ENCODE measurements around the gene CTNNA2.

Gene CTNNA2

DNA sequence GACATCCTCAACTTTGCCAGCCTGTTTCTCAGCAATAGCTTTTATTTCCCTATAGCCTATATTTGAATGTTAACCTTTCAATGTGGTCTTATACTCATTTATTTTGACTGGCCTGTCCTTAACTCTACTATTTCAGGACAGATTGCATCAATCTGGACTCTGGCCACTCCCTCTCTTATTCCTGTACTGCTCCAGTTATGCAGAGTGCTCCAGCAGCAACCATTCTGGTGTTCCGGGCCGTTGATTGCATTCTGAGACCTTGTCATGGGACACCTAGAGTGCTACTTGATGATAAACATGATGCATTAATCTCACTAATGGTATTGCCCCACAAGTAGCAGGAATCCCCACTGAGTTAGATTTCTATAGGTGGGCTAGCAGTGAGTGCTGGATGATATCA is 428.3 kb downstream of the CTNNA2 start:
- DNase-seq, result no peak

DNA sequence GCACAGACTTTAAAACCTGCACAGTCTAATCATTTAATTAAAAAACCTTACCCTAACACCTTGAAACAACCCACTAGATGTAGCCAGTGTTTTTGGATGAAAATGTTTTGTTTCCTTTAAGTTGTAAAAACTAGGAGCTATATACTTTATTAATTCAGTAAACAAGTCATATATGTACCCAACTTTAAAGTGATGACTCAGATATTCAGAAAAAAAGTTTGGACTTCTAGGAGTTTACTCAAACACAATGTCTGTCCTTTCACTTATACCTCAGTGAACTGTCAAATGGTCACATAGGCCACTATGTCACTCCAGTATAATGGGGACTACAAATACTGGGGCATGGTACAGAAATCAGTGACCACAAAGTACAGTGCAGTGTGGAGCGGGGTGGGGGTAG is 431.4 kb downstream of the CTNNA2 start:
- DNase-seq, result no peak

DNA sequence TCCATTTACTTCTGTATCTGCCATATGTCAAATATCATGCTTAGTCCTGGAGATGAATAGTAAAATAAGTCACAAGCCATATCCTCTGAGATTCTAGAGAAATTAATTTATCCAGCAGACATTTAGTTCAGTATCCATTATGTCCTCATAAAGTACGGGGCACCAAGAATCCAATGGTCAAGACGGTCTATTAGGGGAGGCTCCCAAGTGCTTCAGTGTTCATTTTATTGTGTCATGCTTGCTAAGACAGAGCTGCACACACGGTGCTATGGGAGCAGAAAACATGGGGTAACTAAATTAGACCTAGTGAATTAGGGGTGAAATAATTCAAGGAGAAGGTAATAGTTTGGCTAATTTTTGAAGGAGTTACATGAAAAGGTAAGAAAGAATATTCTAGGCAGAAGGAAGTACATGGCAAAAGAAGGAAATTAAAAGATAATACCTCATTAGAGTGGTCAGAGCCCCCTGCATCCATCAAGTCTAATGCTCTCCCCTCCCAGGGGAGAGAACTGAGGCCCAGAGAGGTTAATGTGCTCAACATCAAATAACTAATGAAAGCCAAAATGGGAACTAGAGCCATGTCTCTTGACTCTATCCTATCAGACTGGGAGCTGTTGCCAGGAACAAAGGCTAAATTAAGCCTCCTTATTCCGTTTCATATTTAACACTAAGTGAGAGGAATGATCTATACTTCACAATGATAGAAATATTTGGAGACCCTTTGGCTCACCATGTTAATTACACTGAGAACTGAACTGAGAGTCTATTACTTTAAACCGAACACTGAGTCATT is 433.0 kb downstream of the CTNNA2 start:
- DNase-seq, result no peak

DNA sequence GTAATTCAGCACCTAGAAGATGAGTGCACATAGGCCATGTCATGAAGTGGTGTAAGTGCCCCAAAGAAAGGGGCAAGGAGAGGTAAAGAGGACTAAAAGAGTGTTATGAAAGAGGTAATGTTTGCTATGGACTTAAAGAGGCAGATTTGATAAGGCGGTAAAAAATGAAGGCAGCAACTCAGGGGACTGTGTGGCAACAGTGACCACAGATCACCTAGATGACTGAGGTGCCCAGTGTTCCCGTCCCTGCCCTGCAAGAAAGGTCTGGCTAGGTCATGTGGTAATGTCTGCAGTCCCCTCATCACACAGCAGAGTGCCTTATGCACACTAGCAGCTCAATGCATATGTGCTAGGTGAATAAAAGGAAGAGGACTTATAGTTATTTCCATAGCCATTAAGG is 434.9 kb downstream of the CTNNA2 start:
- DNase-seq, result no peak

DNA sequence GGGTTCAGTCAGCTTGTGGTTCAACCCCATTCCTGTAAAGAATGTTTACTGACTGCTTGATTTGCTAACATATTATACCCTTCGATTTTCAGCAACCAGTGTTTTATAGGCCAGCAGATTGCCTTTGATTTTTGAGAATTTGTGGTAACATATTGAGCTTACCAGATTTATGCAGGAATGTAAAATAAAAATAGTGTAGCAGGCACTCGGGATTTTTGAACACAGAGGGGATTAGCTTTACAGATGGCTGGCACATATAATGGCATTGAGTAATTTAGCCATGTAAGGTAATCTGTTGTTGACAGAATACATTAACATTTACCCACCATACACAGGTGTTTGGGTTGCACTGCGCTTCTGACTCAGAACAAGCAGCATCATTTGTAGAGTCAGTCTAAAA is 437.7 kb downstream of the CTNNA2 start:
- DNase-seq, result no peak

DNA sequence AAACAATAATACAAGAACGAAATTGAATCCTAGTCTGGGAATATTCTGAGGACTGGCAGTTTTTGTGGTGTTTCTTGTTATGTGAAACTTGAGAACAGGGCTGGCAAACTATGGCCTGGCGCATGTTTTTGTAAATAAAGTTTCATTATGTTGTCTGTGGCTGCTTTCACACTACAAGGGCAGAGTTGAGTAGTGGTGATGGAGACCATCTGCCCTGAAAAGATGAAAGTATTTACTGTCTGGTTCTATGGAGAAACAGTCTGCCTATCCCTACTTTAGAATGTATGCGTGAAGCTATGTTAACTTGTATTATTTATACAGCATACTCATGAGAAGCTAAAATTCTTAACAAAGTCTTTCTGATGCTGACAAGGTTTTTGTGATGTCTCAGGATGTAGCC is 439.8 kb downstream of the CTNNA2 start:
- DNase-seq, result no peak

DNA sequence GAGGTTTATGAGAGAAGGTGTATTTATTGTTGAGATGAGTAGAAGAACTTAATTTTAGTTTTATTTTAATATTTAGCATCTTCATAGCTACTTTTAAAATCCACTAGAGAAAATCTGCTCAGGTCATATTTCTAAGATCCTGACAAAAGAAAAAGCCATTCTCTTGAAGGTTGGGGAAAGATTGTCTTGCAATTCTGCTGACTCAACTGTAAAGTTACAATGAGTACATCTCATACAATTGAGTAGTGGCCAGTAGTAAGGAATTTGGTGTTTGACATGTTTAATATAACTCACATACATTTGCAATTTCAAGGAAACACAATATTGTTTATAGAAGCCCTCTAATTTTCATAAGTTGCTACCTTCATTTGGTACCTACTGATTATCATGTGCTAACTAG is 447.2 kb downstream of the CTNNA2 start:
- no peak for DNase-seq

DNA sequence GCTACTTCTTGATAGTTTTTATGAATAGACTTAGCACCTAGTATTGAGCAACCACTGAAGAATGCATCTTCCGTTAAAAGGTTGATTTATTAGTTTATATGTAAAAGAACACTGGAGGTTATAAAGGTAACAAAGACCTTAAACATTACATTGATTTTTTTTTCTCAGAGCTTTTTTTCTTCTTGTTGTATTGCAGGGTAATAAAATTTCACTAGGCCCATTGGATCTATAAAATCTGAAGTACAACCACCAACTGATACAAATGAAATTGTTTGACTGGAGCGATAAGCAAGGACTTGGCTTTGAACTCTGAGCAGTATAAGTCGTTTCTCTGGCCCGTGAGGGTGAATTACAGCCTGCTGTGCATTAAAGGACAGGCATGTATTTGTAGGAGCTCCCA is 447.7 kb downstream of the CTNNA2 start:
- no peak for DNase-seq

DNA sequence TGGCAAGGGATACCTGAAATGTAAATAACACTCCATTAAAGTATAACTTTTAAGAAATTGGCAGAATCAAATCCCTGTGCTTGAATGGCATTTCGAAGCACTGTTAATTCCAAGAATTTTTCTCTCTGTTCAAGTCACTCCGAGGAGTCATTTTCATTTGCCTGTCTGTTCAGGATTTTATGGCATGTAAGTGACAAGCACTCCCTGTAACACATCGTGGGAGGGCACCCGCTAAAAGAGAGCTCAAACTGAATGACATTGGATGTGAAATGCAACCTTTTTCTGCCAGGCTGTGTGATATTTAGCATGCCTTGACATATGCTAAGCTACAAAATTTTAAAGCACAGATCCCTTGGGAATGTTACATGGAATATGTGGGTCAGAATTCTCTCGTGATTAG is 452.1 kb downstream of the CTNNA2 start:
- no peak for DNase-seq

DNA sequence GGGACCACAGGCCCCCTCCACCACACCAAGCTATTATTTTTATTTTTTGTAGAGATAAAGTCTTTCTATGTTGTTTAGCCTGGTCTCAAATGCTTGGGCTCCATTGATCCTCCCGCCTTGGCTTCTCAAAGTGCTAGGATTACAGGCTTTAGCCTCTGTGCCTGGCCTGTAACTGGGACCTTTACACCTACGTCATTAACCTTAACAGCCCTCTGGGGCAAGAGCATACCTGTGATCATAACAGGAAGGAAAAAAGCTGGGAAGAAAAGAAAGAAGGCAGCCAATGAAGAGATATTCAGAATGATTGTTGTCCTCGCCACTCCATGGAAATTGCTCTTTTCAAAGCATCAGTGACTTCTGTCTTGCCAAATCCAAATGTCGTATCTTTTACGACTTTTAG is 453.5 kb downstream of the CTNNA2 start:
- no peak for DNase-seq

DNA sequence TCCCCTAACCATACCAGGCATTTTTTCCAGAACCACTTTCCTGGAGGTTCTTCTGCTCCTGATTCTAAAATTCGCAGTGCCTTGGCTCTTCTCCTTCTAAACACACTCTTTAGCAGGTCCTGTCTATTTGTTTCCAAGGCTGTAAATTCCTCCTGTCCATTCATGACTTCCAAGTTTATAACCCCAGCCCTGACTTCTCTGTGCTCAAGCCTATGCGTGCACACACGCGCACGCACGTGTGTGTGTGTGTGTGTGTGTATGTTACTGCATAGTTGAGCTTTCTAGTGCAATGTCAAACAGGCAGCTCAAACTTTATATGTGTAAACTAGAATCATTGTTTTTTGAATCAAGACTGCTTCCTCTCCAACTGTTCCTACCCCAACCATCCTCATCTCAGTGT is 454.0 kb downstream of the CTNNA2 start:
- no peak for DNase-seq

DNA sequence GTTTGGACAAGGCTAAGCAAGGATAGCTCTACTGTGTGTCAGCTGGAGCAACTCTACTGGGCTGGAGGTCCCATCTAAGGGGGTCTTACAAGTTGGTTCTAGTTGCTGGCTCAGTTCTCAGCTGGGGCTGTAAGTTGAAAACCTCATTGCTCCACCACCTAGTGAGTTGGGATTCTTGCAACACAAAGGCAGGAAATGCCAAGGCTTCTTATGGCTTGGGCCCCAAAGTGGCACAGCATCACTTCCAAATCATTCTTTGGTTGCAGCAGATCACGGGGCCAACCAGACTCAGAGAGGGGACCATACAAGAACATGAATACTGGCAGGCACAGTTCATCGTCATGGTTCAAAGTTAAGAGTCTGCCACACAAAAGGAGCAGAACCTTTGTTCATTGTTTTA is 459.0 kb downstream of the CTNNA2 start:
- DNase-seq, result no peak

DNA sequence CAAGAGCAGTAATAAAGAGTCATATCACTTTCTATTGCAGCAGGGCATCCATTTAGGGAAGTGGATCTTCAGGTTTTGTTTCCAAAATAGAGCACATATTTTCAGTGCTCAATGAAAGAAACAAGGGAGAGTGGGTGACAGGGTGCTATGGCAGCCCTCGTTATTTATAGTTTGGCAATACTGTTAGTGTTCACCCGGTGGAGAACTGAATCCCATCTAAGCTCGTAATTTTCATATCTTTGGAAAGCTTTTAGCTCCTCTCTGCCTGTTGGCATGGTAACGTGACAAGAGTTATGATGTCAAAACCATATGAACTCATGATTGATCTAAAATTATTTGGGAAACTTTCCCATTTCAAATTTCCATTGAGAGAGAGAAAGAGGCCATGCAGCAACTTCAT is 459.8 kb downstream of the CTNNA2 start:
- no peak for DNase-seq

DNA sequence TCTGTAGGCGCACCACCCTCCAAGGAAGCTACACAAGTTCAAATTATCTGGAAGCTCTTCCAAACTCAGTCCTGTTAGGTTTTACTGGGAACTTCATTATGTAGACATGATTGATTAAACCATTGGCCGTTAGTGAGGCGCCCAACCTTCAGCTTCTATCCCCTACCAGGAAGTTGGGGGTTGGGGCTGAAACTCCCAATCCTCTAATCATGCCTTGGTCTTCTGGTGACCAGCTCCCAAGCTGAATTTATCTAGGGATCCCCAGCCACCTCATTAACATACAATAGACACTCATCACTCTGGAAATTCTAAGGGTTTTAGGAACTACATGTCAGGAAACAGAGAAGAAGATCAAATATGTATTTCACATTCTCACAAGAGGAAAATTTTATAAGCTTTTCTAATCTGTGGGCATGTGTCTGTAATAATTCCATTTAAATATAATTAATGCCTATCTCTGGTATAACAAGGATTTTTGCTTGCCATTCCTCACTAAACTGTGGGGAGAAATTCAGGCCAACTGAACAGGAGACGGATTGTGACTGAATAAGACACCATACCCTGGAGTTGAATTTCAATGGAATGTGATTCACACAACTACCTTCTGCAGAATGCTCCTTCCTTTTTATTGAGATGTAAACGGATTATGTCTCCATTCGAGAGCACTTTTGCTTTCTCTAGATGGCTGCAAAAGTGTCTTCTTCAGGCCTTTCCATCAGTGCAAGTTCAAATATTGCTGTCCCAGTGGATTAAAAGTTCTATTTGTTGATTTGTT is 463.1 kb downstream of the CTNNA2 start:
- DNase-seq, result no peak

DNA sequence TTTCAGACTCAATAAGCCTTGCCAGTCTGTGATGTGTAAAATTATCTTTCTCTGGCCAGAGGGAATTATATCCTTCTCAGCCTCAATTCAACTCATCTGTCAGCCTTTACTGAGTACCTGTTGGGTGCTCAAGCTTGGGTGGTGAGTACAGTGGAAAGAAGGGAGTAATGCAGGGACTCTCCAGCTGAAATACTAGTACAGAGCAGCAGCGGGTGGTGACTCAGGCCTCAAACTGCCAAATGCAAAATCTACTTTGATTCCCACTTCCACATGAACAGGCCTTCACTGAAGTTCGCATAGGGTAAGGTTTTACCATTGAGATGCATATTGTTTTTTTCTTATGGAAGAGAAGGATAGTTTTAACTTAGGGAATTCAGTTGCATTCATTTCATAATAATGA is 464.9 kb downstream of the CTNNA2 start:
- no peak for DNase-seq

DNA sequence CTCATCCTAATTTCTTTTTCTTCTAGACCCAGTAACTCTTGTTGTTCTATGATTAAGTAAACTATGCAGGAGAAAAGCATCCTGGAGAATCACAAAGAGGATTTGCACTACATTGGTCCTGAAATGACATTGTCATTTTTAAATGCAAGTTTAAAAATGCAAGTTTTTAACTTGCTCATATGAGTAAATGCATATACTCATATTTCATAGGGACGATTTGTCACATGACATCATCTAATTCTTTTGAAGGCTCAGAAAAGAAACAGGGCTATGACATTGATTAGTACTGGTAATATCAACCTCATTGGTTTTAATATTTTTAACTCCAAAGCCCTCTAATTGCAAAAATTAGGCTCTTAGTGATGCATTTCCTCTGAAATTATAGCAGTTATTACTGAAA is 467.3 kb downstream of the CTNNA2 start:
- DNase-seq, result no peak

DNA sequence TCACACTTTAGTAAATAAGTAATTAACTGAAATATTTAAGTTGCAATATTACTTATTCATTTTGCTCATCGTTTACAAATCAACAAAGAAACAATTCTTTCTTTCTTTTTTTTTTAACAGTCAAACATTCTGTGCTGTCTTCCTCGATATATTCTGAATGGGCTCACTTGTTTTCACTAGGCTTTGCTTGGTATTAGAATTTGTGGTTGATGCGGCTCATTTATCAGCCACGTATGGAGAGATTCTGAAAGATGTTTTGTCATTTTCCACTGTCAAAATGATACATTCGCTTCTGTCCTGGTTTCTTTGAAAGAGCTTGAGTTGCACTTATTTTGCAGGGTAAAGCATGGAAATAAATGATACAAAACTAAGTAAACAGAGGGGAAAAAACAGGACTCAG is 468.0 kb downstream of the CTNNA2 start:
- DNase-seq, result no peak

DNA sequence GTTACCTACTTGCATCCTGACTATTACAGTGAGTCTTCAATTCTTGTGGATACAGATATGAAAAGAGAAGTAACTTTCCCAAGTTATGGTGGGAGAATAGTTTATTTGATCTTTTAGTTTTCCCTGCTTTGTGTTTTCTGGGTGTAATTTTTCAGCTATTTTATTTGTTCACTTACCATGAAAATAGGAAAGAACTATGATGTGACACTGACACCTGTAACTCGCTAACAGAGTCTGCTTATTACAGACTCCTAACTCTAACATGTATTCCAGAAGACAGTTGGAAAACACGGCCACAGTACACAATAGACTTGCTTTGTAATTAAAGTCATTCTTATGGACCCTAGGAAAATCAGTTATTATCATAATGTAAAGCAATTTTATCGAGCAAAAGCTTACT is 468.5 kb downstream of the CTNNA2 start:
- DNase-seq, result no peak

DNA sequence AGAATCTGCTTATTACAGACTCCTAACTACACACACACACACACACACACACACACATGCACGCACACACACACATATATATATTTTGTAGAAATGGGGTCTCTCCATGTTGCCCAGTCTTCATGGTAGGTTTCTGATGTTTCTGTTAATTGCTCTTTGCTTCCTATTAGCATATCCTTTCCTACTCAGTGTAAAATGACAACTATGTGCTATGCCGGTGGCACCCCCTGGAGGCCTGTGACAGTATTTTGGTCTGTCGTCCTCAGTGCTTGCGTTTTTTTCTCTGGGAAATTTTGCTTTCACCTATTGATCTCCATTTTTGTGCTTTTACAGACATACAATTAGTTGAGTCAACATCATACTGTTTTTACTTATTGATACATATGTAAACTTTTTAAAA is 469.6 kb downstream of the CTNNA2 start:
- DNase-seq, result no peak

DNA sequence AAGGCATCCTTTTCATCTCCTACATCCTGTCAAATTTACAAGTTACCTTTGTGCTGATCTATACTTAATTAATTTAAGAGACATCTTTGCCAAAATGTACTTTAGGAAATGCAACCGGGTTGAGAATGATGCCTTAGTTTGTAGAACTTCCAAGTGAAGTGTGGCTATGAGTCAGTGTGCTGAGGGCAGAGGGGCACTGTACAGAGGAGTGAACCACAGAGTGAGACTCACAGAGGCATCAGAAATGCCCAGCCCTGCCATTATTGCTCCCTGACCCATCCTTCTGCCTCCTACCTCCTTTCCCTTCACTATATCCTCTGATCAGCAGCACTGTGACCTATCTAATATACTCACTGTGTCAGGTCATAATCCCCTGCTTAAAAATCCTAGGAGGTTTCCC is 471.6 kb downstream of the CTNNA2 start:
- no peak for DNase-seq

DNA sequence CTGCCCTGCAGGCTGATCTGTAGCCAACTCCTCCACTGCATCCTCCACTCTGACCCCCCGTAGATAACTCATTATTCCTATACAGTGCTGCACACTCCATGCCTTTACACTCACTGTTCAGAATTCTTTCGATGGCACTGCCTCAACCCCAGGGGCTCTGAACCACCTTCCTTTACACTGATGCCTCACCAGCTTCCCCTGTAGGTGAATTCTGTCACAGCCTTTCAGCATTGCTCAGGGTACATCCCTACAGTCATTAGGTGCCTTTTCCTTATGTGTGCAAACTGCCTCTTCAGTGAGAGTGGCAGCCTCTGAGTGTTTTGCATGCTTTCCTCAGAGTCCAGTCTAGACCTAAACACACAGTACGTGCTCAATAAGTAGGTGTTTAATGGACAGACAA is 472.3 kb downstream of the CTNNA2 start:
- DNase-seq, result no peak

DNA sequence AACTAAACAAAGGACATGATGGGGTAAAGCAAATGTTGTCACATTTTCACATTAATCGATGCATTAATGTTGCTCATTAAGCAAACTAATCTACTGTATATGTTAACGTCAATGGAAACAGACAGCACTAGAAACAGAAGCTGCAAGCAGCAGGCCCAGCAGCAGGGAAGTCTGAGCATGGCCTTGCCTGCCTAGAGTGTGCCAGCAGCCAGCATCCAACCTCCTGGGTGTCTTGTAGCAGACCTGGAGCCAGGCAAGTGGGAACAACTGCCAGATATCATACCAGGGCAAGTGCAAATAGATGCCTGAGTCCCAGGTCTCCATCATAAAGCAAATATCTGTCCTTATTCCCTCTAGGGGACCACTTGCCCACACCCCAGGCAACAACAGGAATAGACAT is 472.7 kb downstream of the CTNNA2 start:
- DNase-seq, result no peak

DNA sequence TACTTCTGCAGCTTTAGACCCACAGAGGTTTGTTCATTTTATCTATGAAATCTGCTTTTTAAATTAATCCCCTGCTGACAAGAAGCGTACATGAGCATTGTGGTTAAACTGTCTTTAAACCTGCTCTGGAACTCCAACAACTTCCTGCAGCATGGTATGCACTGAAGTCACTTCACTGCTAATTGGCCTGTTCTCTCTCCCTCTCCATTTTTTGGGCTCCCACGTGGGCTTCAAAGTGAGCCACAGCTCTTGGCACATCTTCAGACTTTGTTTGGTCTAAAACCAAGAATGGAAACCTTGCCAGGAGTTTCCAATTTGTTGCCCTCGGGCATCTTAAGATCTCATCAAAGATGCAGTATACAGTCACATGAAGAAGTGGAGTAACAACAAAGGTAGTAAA is 480.3 kb downstream of the CTNNA2 start:
- DNase-seq, result no peak

DNA sequence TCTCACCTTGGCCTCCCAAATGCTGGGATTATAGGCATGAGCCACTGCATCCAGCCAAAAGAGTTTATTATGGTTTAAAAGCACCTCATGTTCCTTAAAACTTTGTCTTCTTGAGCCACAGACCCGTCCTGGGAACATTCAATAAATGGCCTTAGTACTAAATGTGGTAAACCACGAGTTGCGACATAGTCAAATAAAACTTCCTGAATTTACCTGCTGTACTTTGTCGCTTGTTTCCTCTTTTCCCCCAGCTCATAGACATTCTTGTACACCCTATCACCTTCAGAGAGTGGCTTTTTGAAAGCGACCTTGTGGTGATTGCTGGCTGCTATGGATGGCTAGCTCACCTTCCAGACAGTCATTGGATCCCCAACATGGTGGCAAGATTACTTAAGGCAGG is 481.3 kb downstream of the CTNNA2 start:
- no peak for DNase-seq

DNA sequence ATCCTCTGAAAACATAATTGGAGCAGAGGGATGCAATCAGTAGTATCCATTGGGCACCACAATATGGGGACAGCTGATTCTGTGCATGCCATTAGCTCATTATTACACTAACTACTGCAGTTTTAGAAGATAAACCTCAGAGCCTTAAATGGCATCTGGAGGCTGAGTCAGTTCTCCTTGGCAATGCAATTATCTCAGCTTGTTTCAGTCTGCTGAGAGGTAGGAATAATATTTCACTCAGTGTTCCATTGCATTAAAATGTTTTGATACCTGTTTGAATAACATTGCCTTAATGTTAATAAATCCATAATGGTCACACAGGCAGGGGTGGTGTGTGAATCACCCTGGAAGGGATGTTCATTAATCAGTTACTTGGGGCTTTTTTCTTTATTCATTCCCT is 482.1 kb downstream of the CTNNA2 start:
- no peak for DNase-seq

Data from DMS153 (cell line).